GM19238 (cell line): ENCODE results near the gene HFM1.

Experiments
- DNase-seq: peaks from one replicate; pipeline ENCODE4 v3.0.0; 2011; ENCODE audit warnings: low spot score; ENCODE audit not compliant: insufficient read length

Gene HFM1

DNA sequence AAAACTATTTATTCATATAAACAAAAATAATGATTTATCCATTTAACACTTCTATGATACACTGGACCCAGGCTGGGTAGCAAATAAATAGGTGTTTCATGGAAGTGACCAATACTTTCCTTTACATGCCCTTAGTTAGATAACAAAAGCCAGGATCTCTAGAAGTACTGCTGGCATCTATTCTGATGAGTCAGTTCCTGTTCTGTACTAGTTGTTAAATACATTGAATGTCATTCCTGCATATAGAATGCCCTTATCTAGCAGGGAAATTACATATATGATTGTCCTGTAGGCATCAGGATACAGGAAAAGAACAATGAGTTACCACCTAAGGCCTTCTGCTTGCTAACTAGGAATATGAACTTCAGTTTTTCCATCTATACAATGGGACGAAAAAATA lies 130.8 kb downstream of the HFM1 start:
- no peak for DNase-seq

DNA sequence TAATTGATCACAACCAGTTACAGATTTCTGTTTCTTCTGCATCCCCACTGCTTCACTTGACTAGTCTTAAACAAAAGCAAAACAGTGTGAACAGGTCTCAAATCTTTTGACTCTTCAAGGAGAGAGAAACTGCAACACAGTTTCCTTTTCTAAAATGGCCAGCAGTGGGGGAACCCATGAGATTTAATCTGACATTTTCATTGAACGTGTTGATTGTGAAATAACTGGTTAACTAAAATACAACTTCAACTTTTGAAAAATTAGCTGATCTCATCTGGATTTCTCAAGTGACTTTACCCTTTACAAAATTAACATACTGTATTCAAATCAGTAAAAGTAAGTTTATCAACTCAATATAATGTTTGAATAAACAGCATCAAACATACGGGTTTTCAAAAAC lies 143.0 kb downstream of the HFM1 start:
- DNase-seq: no peak

- no peak for DNase-seq
Measured at GRCh38 chr1:91245435-91245834, 159.2 kb downstream of the HFM1 start.

- DNase-seq: no peak
Measured at GRCh38 chr1:91244737-91245136, 159.9 kb downstream of the HFM1 start.

DNA sequence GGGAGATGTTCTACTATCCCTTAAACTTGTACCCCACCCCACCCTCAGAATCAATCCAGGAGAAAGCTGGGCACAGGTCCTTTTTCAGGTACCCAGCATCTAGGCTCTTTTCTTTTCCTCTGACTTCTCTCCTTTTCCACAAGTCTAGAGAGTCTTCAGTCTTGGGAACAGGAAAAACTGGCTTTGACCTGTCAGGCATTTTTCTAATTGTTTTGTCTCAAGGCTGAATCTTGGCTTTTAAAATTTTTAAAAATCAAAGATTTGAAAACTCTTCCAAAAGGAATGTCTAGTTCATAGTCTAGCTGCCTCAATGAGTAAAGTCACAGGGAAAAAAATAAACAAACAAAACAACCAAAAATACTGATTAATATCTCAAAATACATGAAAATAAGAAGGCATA lies 161.5 kb downstream of the HFM1 start:
- no peak for DNase-seq

DNA sequence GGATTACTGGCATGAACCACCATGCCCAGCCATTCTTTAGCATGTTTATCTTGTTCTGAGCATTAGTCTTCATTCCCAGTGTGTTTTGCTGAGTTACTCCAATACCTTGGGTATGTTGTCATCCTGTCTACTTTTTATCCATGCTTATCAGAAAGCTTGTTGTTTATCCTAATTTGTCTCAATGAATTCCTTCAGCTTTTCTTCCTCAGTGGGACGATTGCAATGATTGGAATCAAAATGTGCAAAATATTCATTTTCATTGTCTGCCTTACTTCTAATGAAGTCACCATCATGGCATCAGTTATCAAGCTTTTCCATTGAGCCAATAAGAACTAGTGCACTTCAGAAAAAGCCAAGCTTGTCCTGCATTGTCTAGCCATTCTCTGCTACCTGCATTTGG lies 170.5 kb downstream of the HFM1 start:
- no peak for DNase-seq

DNA sequence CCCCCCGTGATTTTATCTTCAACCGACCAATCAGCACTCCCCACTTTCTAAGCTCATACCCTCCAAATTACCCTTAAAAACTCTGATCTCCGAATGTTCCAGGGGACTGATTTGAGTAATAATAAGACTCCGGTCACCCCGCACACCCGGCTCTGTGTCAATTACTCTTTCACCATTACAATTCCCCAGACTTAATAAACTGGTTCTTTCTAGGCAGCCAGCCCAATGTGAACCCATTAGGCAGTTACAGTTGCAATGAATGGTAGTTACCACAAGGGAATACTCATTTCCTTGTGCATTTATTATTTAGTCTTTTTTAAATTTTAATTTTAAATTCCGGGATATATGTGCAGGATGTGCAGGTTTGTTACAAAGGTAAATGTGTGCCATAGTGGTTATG lies 177.9 kb downstream of the HFM1 start:
- DNase-seq: no peak

DNA sequence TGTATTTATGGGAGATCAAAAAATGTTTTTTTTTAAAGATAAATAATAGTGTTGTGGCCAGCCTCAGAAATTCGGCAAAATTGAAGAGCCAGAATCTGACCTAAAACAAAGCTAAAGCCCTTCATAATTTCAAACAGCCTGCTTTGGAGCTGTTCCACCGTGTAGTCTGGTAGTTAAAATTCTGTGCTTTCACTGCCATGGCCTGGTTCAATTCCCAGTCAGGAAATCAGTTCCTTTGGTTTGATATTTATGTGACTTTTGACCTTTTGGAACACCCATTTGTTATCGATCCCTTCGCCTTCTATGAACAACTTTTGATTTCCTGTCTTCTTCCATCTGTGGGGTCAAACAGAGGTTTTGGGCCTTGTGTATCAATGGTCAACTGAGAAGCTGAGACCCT lies 179.8 kb downstream of the HFM1 start:
- DNase-seq: no peak

- no peak for DNase-seq
Measured at GRCh38 chr1:91221017-91221416, 183.6 kb downstream of the HFM1 start.

GRCh38 chr1:91217911-91218310 lies 186.7 kb downstream of the HFM1 start:
- DNase-seq: no peak
